ENCODE results near the gene CPNE6. TPM values are rescaled to one million over a fixed set of nuclear protein-coding genes. Genes with fewer than 3 reads are reported as not detected.
"Not testable (repeated sequence)": the region's sequence is repeated elsewhere in the genome, so short reads cannot be mapped to it uniquely, and the experiment has no call there.

The CPNE6 gene
- not detected for polyA plus RNA-seq

DNA sequence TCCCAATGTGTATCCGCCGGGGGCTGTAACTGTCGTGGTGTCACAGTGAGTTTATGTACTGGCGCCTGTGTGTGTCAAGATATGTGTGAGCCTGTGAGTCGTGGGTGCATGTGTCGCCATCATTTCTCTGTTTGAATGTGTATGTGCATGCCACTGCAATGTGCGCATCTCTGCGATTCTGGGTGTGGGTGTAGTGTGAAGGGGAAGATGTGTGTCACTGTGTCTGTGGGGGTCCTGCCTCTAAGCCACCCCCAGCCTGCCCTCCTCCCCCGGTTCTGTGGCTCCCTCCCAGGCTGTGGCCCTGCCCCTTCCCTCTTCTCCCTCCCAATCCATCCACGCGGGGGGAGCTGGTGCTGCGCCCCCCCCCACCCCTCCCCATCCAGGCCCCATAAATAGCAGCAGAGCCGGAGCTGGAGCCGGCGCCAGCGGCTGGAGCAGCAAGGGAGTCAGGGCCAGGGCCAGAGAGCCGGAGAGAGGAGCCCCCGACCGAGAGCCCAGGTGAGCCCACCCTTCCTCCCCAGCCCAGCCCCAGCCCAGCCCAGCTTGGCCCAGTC, at the start of gene CPNE6:
Gene CPNE6, plus strand, starts transcription at position 419 of the 554 bp plus-strand sequence. CDS start 1,375 bp downstream, outside the sequence.
- Mint-ChIP-seq H3K27me3 (no peaks in the 10 kb centered on the region), H3K9me3 (no peaks in the 10 kb centered on the region), H3K36me3 (no peaks in the 10 kb centered on the region), H3K27ac (no peak within 1 kb of the TSS), H3K4me1 (peaks cover 5 to 16% (median 9%) of the 10 kb centered on the region in 3 donors), H3K4me3 (no peak within 1 kb of the TSS)

- H3K27ac Mint-ChIP-seq, H3K9me3 Mint-ChIP-seq, H3K4me1 Mint-ChIP-seq, H3K36me3 Mint-ChIP-seq, H3K27me3 Mint-ChIP-seq: not testable (repeated sequence)
- peak overlapping the region in 1 of 4 donors; percentile 63 for H3K4me3 Mint-ChIP-seq
These were observed 46.4 kb upstream of the CPNE6 start for GRCh38 chr14:24024939-24025418.

DNA sequence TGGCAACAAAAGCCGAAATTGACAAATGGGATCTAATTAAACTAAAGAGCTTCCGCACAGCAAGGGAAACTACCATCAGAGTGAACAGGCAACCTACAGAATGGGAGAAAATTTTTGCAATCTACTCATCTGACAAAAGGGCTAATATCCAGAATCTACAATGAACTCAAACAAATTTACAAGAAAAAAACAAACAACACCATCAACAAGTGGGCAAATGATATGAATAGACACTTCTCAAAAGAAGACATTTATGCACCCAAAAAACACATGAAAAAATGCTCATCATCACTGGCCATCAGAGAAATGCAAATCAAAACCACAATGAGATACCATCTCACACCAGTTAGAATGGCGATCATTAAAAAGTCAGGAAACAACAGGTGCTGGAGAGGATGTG, 41.7 kb upstream of the CPNE6 start:
- not testable (repeated sequence) for H3K27me3 Mint-ChIP-seq, H3K36me3 Mint-ChIP-seq, H3K9me3 Mint-ChIP-seq, H3K4me1 Mint-ChIP-seq, H3K27ac Mint-ChIP-seq, H3K4me3 Mint-ChIP-seq

DNA sequence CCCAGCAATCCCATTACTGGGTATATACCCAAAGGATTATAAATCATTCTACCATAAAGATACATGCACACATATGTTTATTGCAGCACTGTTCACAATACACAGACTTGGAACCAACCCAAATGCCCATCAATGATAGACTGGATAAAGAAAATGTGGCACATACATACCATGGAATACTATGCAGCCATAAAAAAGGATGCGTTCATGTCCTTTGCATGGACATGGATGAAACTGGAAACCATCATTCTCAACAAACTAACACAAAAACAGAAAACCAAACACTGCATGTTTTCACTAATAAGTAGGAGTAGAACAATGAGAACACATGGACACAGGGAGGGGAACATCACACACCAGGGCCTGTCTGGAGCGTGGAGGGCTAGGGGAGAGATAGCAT, 40.0 kb upstream of the CPNE6 start:
- H3K4me3 Mint-ChIP-seq, H3K27ac Mint-ChIP-seq, H3K4me1 Mint-ChIP-seq, H3K36me3 Mint-ChIP-seq, H3K27me3 Mint-ChIP-seq, H3K9me3 Mint-ChIP-seq: not testable (repeated sequence)

- peaks cover 0 to 4% (median 3%) of the 10 kb centered on the region in 3 donors for H3K9me3 Mint-ChIP-seq
- peaks cover 2% of the 10 kb centered on the region for H3K36me3 Mint-ChIP-seq
- peak overlapping the region in 2 of 4 donors; percentile 43 to 56 for H3K4me3 Mint-ChIP-seq
- no peak overlapping the region for H3K27ac Mint-ChIP-seq
- peaks cover 5 to 9% (median 8%) of the 10 kb centered on the region in 3 donors for H3K4me1 Mint-ChIP-seq
- no peaks in the 10 kb centered on the region for H3K27me3 Mint-ChIP-seq
These were observed 38.5 kb upstream of the CPNE6 start for GRCh38 chr14:24032727-24033418.

GRCh38 chr14:24035769-24036168, 35.6 kb upstream of the CPNE6 start:
- Mint-ChIP-seq H3K4me3 (peak overlapping the region; percentile 77 to 99 (median 94)), H3K27ac (peak overlapping the region in 2 of 3 donors; percentile 67)
- not testable (repeated sequence) for H3K4me1 Mint-ChIP-seq, H3K36me3 Mint-ChIP-seq, H3K9me3 Mint-ChIP-seq, H3K27me3 Mint-ChIP-seq

GRCh38 chr14:24036169-24036962, 35.0 kb upstream of the CPNE6 start:
- peaks cover 0 to 3% (median 0%) of the 10 kb centered on the region in 3 donors for H3K9me3 Mint-ChIP-seq

DNA sequence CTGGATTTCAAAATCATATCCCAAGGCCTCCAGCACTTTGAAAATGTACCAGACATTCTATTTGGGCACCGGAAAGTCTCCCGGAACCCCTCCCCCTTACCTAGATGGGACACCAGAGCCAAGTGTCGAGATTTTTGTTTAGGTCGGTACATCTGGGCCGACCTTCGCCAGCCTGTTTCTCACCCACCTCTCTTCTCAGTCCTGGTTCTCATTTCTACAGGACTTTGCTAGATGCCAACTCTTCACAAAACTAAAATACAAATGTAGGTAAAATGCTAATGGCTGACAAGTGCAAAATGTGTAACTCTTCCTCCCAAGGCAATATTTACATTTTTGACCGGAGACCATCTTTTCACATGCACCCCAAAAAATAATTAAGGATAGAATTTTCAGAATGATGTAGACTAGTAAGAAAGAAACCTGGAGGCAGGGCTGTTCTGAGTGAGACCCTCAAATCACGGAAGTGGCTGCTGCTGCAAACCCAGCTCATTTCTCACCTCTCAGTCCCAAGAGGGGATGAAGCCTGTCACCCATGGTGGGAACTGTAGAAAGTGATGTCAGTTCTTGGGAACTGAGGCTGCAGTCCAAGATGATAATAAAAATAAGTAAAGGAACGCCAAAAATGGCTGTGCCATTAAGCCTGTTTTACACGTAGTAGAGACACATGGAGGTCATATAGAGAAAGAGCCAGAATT, 34.3 kb upstream of the CPNE6 start:
- not testable (repeated sequence) for H3K4me1 Mint-ChIP-seq, H3K9me3 Mint-ChIP-seq, H3K36me3 Mint-ChIP-seq, H3K27me3 Mint-ChIP-seq
- H3K27ac Mint-ChIP-seq = peak overlapping the region in 1 of 3 donors; percentile 74
- H3K4me3 Mint-ChIP-seq = peak overlapping the region; percentile 92 to 99 (median 94)

More at GRCh38 chr14:24036169-24036962, 35.0 kb upstream of the CPNE6 start:
- Mint-ChIP-seq H3K36me3 (peaks cover 2% of the 10 kb centered on the region), H3K4me3 (peak overlapping the region; percentile 92 to 99 (median 94)), H3K27me3 (no peaks in the 10 kb centered on the region), H3K27ac (peak overlapping the region in 2 of 3 donors; percentile 67 to 74), H3K4me1 (peaks cover 5 to 9% (median 8%) of the 10 kb centered on the region in 3 donors)

DNA sequence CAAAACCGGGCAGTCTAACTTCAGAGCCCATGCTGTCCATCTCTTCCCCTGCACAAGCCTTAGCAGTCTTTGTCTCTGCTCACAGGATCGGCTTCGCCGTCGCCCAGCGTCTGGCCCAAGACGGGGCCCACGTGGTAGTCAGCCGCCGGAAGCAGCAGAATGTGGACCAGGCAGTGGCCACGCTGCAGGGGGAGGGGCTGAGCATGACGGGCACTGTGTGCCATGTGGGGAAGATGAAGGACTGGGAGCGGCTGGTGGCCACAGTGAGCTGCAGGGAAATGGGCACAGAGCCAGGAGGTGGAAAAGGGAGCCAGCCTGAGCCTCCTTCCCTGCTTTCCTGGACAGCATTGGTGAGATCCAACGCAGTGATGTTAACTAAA, 33.7 kb upstream of the CPNE6 start:
- no peaks in the 10 kb centered on the region for H3K27me3 Mint-ChIP-seq
- no peak overlapping the region for H3K27ac Mint-ChIP-seq
- peaks cover 0 to 3% (median 0%) of the 10 kb centered on the region in 3 donors for H3K9me3 Mint-ChIP-seq
- no peak overlapping the region for H3K4me3 Mint-ChIP-seq
- peaks cover 5 to 9% (median 8%) of the 10 kb centered on the region in 3 donors for H3K4me1 Mint-ChIP-seq
- no peaks in the 10 kb centered on the region for H3K36me3 Mint-ChIP-seq

DNA sequence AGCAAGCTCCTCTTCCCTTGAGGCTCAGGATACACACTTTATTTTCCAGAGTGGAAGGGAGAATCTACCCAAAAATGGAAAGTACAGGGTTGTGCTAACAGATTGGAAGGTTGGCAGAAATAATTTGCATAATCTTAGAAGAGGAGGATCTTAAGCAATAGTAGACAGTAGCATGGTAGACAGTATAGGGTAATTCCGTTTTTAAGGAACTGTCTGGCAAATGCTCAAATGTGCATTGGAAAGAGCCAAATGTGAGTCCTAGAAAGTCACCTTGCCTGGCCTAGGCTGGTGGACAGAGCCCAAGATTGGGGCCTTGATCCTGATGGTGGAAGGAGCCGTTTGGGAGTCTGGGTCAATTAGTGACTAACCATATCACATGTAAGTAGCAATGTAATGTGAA, 32.7 kb upstream of the CPNE6 start:
- H3K4me3 Mint-ChIP-seq = peak overlapping the region in 1 of 4 donors; percentile 19
- no peak overlapping the region for H3K27ac Mint-ChIP-seq
- no peaks in the 10 kb centered on the region for H3K36me3 Mint-ChIP-seq
- H3K27me3 Mint-ChIP-seq = no peaks in the 10 kb centered on the region
- H3K9me3 Mint-ChIP-seq = no peaks in the 10 kb centered on the region
- H3K4me1 Mint-ChIP-seq = peaks cover 5 to 9% (median 8%) of the 10 kb centered on the region in 3 donors

- H3K36me3 Mint-ChIP-seq = no peaks in the 10 kb centered on the region
- no peak overlapping the region for H3K27ac Mint-ChIP-seq
- H3K4me1 Mint-ChIP-seq = peaks cover 5 to 9% (median 8%) of the 10 kb centered on the region in 3 donors
- H3K27me3 Mint-ChIP-seq = no peaks in the 10 kb centered on the region
- no peak overlapping the region for H3K4me3 Mint-ChIP-seq
- H3K9me3 Mint-ChIP-seq = no peaks in the 10 kb centered on the region
These were observed 30.7 kb upstream of the CPNE6 start for GRCh38 chr14:24040692-24041091.

GRCh38 chr14:24042746-24043145, 28.6 kb upstream of the CPNE6 start:
- Mint-ChIP-seq H3K9me3 (no peaks in the 10 kb centered on the region), H3K27ac (no peak overlapping the region), H3K36me3 (no peaks in the 10 kb centered on the region), H3K4me3 (no peak overlapping the region), H3K4me1 (no peaks in the 10 kb centered on the region), H3K27me3 (no peaks in the 10 kb centered on the region)

DNA sequence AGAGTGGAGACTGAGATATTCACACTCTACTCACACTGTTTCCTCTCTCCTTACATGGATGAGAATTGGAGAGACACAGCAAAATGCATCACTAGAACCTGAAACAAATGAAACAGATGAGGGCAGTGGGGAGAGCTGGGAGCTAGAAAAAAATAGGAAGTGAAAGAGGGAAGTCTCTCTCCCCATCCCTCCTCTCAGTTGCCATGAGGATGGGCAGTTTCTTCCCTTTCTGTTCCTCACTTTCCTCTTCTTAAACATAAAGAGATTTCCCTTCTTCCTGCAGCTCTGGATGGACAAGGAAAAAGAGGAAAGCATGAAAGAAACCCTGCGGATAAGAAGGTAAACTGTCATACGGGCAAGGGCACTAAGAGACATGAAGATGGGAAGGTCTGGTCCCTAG, 22.4 kb upstream of the CPNE6 start:
- peak overlapping the region in 1 of 3 donors; percentile 73 for H3K27ac Mint-ChIP-seq
- H3K27me3 Mint-ChIP-seq = not testable (repeated sequence)
- peak overlapping the region in 3 of 4 donors; percentile 8 to 61 (median 41) for H3K4me3 Mint-ChIP-seq

DNA sequence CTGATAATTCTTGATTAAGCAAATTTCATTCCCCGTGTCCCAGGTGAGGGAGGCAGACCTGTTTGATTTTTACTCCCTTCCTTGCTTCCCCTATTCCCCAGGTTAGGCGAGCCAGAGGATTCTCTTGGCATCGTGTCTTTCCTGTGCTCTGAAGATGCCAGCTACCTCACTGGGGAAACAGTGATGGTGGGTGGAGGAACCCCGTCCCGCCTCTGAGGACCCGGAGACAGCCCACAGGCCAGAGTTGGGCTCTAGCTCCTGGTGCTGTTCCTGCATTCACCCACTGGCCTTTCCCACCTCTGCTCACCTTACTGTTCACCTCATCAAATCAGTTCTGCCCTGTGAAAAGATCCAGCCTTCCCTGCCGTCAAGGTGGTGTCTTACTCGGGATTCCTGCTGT, 20.6 kb upstream of the CPNE6 start:
- Mint-ChIP-seq H3K27ac (peak overlapping the region; percentile 77 to 93 (median 92)), H3K4me1 (peaks cover 22 to 26% (median 26%) of the 10 kb centered on the region in 3 donors), H3K4me3 (peak overlapping the region; percentile 83 to 94 (median 88))
- H3K9me3 Mint-ChIP-seq, H3K27me3 Mint-ChIP-seq, H3K36me3 Mint-ChIP-seq: not testable (repeated sequence)

More for the DNA sequence above, 22.4 kb upstream of the CPNE6 start:
- not testable (repeated sequence) for H3K9me3 Mint-ChIP-seq, H3K36me3 Mint-ChIP-seq
- peaks cover 22 to 26% (median 26%) of the 10 kb centered on the region in 3 donors for H3K4me1 Mint-ChIP-seq

Data from IgD-negative memory B cell (primary cell).